Measurements from ENCODE around the gene TMEM9B.
"Not testable (repeated sequence)": the region's sequence is repeated elsewhere in the genome, so short reads cannot be mapped to it uniquely, and the experiment has no call there.

- TF ChIP-seq POLR2A, CTCF (IDR thresholded peaks at IDR 0.05): not testable (repeated sequence)
Measured at GRCh38 chr11:8986772-8987171, 22.5 kb upstream of the TMEM9B start.
